Endodermal cell (in vitro differentiated cells): ENCODE data around the gene RAB31. TPM values are rescaled to one million over a fixed set of nuclear protein-coding genes. Genes with fewer than 3 reads are reported as not detected.

Experiments used
- DNase-seq: peaks from one replicate; pipeline ENCODE4 v3.0.0-alpha.2; 2017
- H3K27ac ChIP-seq: 2 replicates; pipeline ENCODE4 v1.5.1; 2013; ENCODE audit warnings: mild to moderate bottlenecking, low read depth, low read length, moderate library complexity
- H3K27me3 ChIP-seq: 2 replicates; pipeline ENCODE4 v1.6.1; 2013; ENCODE audit warnings: mild to moderate bottlenecking, low read length, moderate library complexity; ENCODE audit not compliant: insufficient read depth, control insufficient read depth, poor library complexity, severe bottlenecking
- H3K36me3 ChIP-seq: 2 replicates; pipeline ENCODE4 v1.7.0; 2013; ENCODE audit warnings: mild to moderate bottlenecking, low read length, moderate library complexity; ENCODE audit not compliant: control insufficient read depth, insufficient read depth
- H3K4me1 ChIP-seq: one replicate; pipeline ENCODE4 v1.7.0; 2013; ENCODE audit warnings: low read length; ENCODE audit not compliant: control insufficient read depth, insufficient read depth
- H3K4me3 ChIP-seq: 2 replicates; pipeline ENCODE4 v1.5.1; 2013; ENCODE audit warnings: mild to moderate bottlenecking, low read length, moderate library complexity
- H3K9ac ChIP-seq: 2 replicates; pipeline ENCODE4 v1.6.1; 2013; ENCODE audit warnings: mild to moderate bottlenecking, low read length, moderate library complexity; ENCODE audit not compliant: poor library complexity, severe bottlenecking; ENCODE audit errors: extremely low read depth
- H3K9me3 ChIP-seq: 2 replicates; pipeline ENCODE4 v1.6.1; 2013; ENCODE audit warnings: mild to moderate bottlenecking, low read length, moderate library complexity; ENCODE audit not compliant: control insufficient read depth
- H3K27ac Mint-ChIP-seq: 2 replicates; pipeline ENCODE4 v1.8.0; 2020; ENCODE audit warnings: mixed read lengths
- H3K27me3 Mint-ChIP-seq: 2 replicates; pipeline ENCODE4 v1.8.0; 2021; ENCODE audit warnings: mild to moderate bottlenecking, mixed read lengths; ENCODE audit not compliant: insufficient read depth
- H3K36me3 Mint-ChIP-seq: 2 replicates; pipeline ENCODE4 v1.8.0; 2020; ENCODE audit warnings: low read depth, mixed read lengths
- H3K4me1 Mint-ChIP-seq: 2 replicates; pipeline ENCODE4 v1.8.0; 2020; ENCODE audit warnings: mixed read lengths
- H3K4me3 Mint-ChIP-seq: 2 replicates; pipeline ENCODE4 v1.8.0; 2020; ENCODE audit warnings: mild to moderate bottlenecking, moderate library complexity, mixed read lengths
- H3K9me3 Mint-ChIP-seq: 2 replicates; pipeline ENCODE4 v1.8.0; 2020; ENCODE audit warnings: mild to moderate bottlenecking, mixed read lengths
- CTCF ChIP-seq: fragments of 200-600 bp; sonication (generic); conservative IDR thresholded peaks from 2 replicates; pipeline ENCODE4 v1.5.0; 2021; ENCODE audit warnings: antibody characterized with exemption, mild to moderate bottlenecking
- WGBS, 2 experiments: methylation state at CpG; one replicate each; pipeline versions ENCODE4 v1.1.5 to v1.1.7; 2013; ENCODE audit warnings: missing lambda C conversion rate in 2 of 2, mixed read lengths in 1 of 2; ENCODE audit not compliant: insufficient coverage in 1 of 2, insufficient read length in 1 of 2; 5-methylcytosine and 5-hydroxymethylcytosine counted together
- total RNA-seq, 2 donors: library from RNA; stranded (reverse); fragmentation: NEBNext Ultra II Directional in 1 of 2; extraction: Animal tissue kit (Norgen Biotek cat#: 25700) in 1 of 2; gene quantifications; 2 replicates in 1 of 2; 3 replicates in 1 of 2; pipeline ENCODE4 v1.2.1, GENCODE V29; 2021

The RAB31 gene
- total RNA-seq, 2 donors from 2014 or later: 11.7 to 20.3 TPM

- H3K4me1 ChIP-seq: no peaks in the 10 kb centered on the region
- no peak overlapping the region for H3K27ac ChIP-seq
- Mint-ChIP-seq H3K27ac (peak overlapping the region; percentile 49), H3K36me3 (peaks cover 6% of the 10 kb centered on the region), H3K4me1 (peaks cover 4% of the 10 kb centered on the region), H3K4me3 (no peak overlapping the region), H3K9me3 (peaks cover 3% of the 10 kb centered on the region), H3K27me3 (peaks cover 2% of the 10 kb centered on the region)
- no peak overlapping the region for H3K9ac ChIP-seq
- WGBS, 2 experiments: 87 to 100% methylated on average over 2 of the region's 2 CpGs
- no peaks in the 10 kb centered on the region for H3K36me3 ChIP-seq
- DNase-seq: no peak
- H3K9me3 ChIP-seq: no peaks in the 10 kb centered on the region
- peaks cover 3% of the 10 kb centered on the region for H3K27me3 ChIP-seq
- TF ChIP-seq CTCF: no peak
- H3K4me3 ChIP-seq: no peak overlapping the region
Observed at GRCh38 chr18:9726936-9727335, 18.8 kb downstream of the RAB31 start.

- Mint-ChIP-seq H3K27me3 (no peaks in the 10 kb centered on the region), H3K4me1 (peaks cover 7% of the 10 kb centered on the region), H3K4me3 (no peak overlapping the region), H3K36me3 (no peaks in the 10 kb centered on the region), H3K9me3 (no peaks in the 10 kb centered on the region), H3K27ac (no peak overlapping the region)
- Histone ChIP-seq H3K4me1 (no peaks in the 10 kb centered on the region), H3K27ac (no peak overlapping the region), H3K9me3 (no peaks in the 10 kb centered on the region), H3K9ac (no peak overlapping the region), H3K27me3 (no peaks in the 10 kb centered on the region), H3K4me3 (no peak overlapping the region), H3K36me3 (no peaks in the 10 kb centered on the region)
- 95 to 97% methylated on average over 2 to 4 of the region's 4 CpGs for WGBS, 2 experiments
- TF ChIP-seq CTCF: no peak
- DNase-seq: no peak
Observed at GRCh38 chr18:9730786-9731185, 22.7 kb downstream of the RAB31 start.

GRCh38 chr18:9731380-9731779 is 23.3 kb downstream of the RAB31 start:
- DNase-seq: peak; percentile 2
- no peak overlapping the region for H3K27ac ChIP-seq
- no peak overlapping the region for H3K4me3 Mint-ChIP-seq
- no peak for TF ChIP-seq CTCF
- no peaks in the 10 kb centered on the region for H3K27me3 ChIP-seq
- H3K9me3 Mint-ChIP-seq: no peaks in the 10 kb centered on the region
- H3K9me3 ChIP-seq: no peaks in the 10 kb centered on the region
- H3K36me3 ChIP-seq: no peaks in the 10 kb centered on the region
- H3K4me1 Mint-ChIP-seq: peaks cover 7% of the 10 kb centered on the region
- WGBS, 2 experiments: 85 to 89% methylated on average over 5 of the region's 5 CpGs
- no peak overlapping the region for H3K4me3 ChIP-seq
- no peaks in the 10 kb centered on the region for H3K4me1 ChIP-seq
- H3K27me3 Mint-ChIP-seq: no peaks in the 10 kb centered on the region
- H3K36me3 Mint-ChIP-seq: no peaks in the 10 kb centered on the region
- no peak overlapping the region for H3K27ac Mint-ChIP-seq
- no peak overlapping the region for H3K9ac ChIP-seq
